Mononuclear cell (primary cell): ENCODE data around the gene CMTM2. TPM values are rescaled to one million over a fixed set of nuclear protein-coding genes. Genes with fewer than 3 reads are reported as not detected.
"Not testable (repeated sequence)": the region's sequence is repeated elsewhere in the genome, so short reads cannot be mapped to it uniquely, and the experiment has no call there.

Experiments used
- H3K27me3 ChIP-seq: 2 replicates; pipeline ENCODE4 v1.6.0; 2011; ENCODE audit warnings: low read length, control low read depth; ENCODE audit not compliant: insufficient read depth
- H3K4me1 ChIP-seq: 2 replicates; pipeline ENCODE4 v1.5.1; 2011; ENCODE audit warnings: mild to moderate bottlenecking, low read length, control low read depth; ENCODE audit not compliant: insufficient read depth
- H3K4me3 ChIP-seq: 2 replicates; pipeline ENCODE4 v1.5.1; 2011; ENCODE audit warnings: mild to moderate bottlenecking, low read length, moderate library complexity
- H3K9me3 ChIP-seq: 2 replicates; pipeline ENCODE4 v1.5.1; 2011; ENCODE audit warnings: low read depth, mild to moderate bottlenecking, control low read depth, low read length
- total RNA-seq: library from RNA; depleted of rRNA; stranded (reverse); fragments of >200 nt; gene quantifications from one replicate; pipeline ENCODE4 v1.2.3, GENCODE V29; 2012

CMTM2 gene
- total RNA-seq, 1 donor: 0.52 TPM

GRCh38 chr16:66588981-66589713 is 9.9 kb downstream of the CMTM2 start:
- Histone ChIP-seq H3K27me3 (no peaks in the 10 kb centered on the region), H3K9me3 (no peaks in the 10 kb centered on the region), H3K4me1 (peaks cover 63% of the 10 kb centered on the region), H3K4me3 (no peak overlapping the region)

- Histone ChIP-seq H3K27me3 (no peaks in the 10 kb centered on the region), H3K4me1 (peaks cover 61% of the 10 kb centered on the region), H3K9me3 (no peaks in the 10 kb centered on the region), H3K4me3 (peak overlapping the region; percentile 12)
Observed at GRCh38 chr16:66590322-66590721, 11.1 kb downstream of the CMTM2 start.

- H3K4me1 ChIP-seq: peaks cover 54% of the 10 kb centered on the region
- H3K9me3 ChIP-seq: no peaks in the 10 kb centered on the region
- H3K27me3 ChIP-seq: no peaks in the 10 kb centered on the region
- H3K4me3 ChIP-seq: no peak overlapping the region
Observed at GRCh38 chr16:66591018-66591417, 11.8 kb downstream of the CMTM2 start.

- Histone ChIP-seq H3K27me3 (no peaks in the 10 kb centered on the region), H3K4me1 (peaks cover 41% of the 10 kb centered on the region), H3K9me3 (no peaks in the 10 kb centered on the region), H3K4me3 (no peak overlapping the region)
Observed at GRCh38 chr16:66592241-66592640, 13.0 kb downstream of the CMTM2 start.

GRCh38 chr16:66592814-66593213 is 13.6 kb downstream of the CMTM2 start:
- H3K27me3 ChIP-seq: no peaks in the 10 kb centered on the region
- no peaks in the 10 kb centered on the region for H3K9me3 ChIP-seq

GRCh38 chr16:66594739-66595138 is 15.5 kb downstream of the CMTM2 start:
- peaks cover 22% of the 10 kb centered on the region for H3K4me1 ChIP-seq
- H3K9me3 ChIP-seq: no peaks in the 10 kb centered on the region

More at GRCh38 chr16:66592814-66593213, 13.6 kb downstream of the CMTM2 start:
- Histone ChIP-seq H3K4me1 (peaks cover 36% of the 10 kb centered on the region), H3K4me3 (no peak overlapping the region)

GRCh38 chr16:66596559-66596958 is 17.3 kb downstream of the CMTM2 start:
- H3K4me3 ChIP-seq, H3K4me1 ChIP-seq, H3K27me3 ChIP-seq, H3K9me3 ChIP-seq: not testable (repeated sequence)

More at GRCh38 chr16:66594739-66595138, 15.5 kb downstream of the CMTM2 start:
- no peaks in the 10 kb centered on the region for H3K27me3 ChIP-seq
- no peak overlapping the region for H3K4me3 ChIP-seq

GRCh38 chr16:66596986-66597848 is 18.0 kb downstream of the CMTM2 start:
- Histone ChIP-seq H3K4me3 (no peak overlapping the region), H3K4me1 (peaks cover 9% of the 10 kb centered on the region), H3K27me3 (no peaks in the 10 kb centered on the region), H3K9me3 (no peaks in the 10 kb centered on the region)

- no peak overlapping the region for H3K4me3 ChIP-seq
- no peaks in the 10 kb centered on the region for H3K9me3 ChIP-seq
- no peaks in the 10 kb centered on the region for H3K27me3 ChIP-seq
- H3K4me1 ChIP-seq: peaks cover 9% of the 10 kb centered on the region
Observed at GRCh38 chr16:66598111-66598510, 18.8 kb downstream of the CMTM2 start.

- Histone ChIP-seq H3K4me1 (peaks cover 13% of the 10 kb centered on the region), H3K27me3 (no peaks in the 10 kb centered on the region), H3K9me3 (no peaks in the 10 kb centered on the region), H3K4me3 (no peak overlapping the region)
Observed at GRCh38 chr16:66599726-66600125, 20.5 kb downstream of the CMTM2 start.

- Histone ChIP-seq H3K27me3 (no peaks in the 10 kb centered on the region), H3K4me3 (no peak overlapping the region), H3K9me3 (no peaks in the 10 kb centered on the region), H3K4me1 (peaks cover 9% of the 10 kb centered on the region)
Observed at GRCh38 chr16:66600477-66600876, 21.2 kb downstream of the CMTM2 start.

- Histone ChIP-seq H3K4me3 (no peak overlapping the region), H3K27me3 (no peaks in the 10 kb centered on the region), H3K4me1 (peaks cover 19% of the 10 kb centered on the region), H3K9me3 (no peaks in the 10 kb centered on the region)
Observed at GRCh38 chr16:66601471-66601870, 22.2 kb downstream of the CMTM2 start.

GRCh38 chr16:66603537-66604375 is 24.5 kb downstream of the CMTM2 start:
- no peaks in the 10 kb centered on the region for H3K9me3 ChIP-seq
- peaks cover 42% of the 10 kb centered on the region for H3K4me1 ChIP-seq
- peak overlapping the region; percentile 47 for H3K4me3 ChIP-seq
- no peaks in the 10 kb centered on the region for H3K27me3 ChIP-seq

- no peaks in the 10 kb centered on the region for H3K9me3 ChIP-seq
- H3K4me3 ChIP-seq: peak within 1 kb of the TSS; percentile 62
- no peaks in the 10 kb centered on the region for H3K27me3 ChIP-seq
- peaks cover 44% of the 10 kb centered on the region for H3K4me1 ChIP-seq
Observed at GRCh38 chr16:66604376-66605176, 25.3 kb downstream of the CMTM2 start, which contains the start of gene CMTM3. TSS of gene CMTM3 (plus strand) at chr16:66604704. CDS start at chr16:66604806, 102 bp downstream.
